GM21723 (cell line): Measurements from ENCODE around the gene INHA.

Source experiments
- ATAC-seq: cut with Tn5 transposase; IDR thresholded peaks from one replicate; pipeline ENCODE4 v1.9.1; 2021; ENCODE audit warnings: mild to moderate bottlenecking, moderate library complexity; ENCODE audit not compliant: unreplicated experiment

INHA gene

GRCh38 chr2:219572237-219573001, at the start of gene INHA:
INHA (plus strand) TSS chr2:219572310; CDS start chr2:219572375, 65 bp downstream.
- no peak for ATAC-seq

GRCh38 chr2:219523031-219523671, 49.0 kb upstream of the INHA start:
- ATAC-seq: no peak

GRCh38 chr2:219524817-219525216, 47.3 kb upstream of the INHA start:
- ATAC-seq: no peak

GRCh38 chr2:219525533-219526232, 46.4 kb upstream of the INHA start:
- no peak for ATAC-seq

GRCh38 chr2:219526320-219527075, 45.6 kb upstream of the INHA start:
- no peak for ATAC-seq

GRCh38 chr2:219527076-219527394, 45.1 kb upstream of the INHA start:
- ATAC-seq: no peak

GRCh38 chr2:219527472-219527871, 44.6 kb upstream of the INHA start:
- no peak for ATAC-seq

GRCh38 chr2:219530048-219530963, 41.8 kb upstream of the INHA start:
- ATAC-seq: peak; percentile 96

GRCh38 chr2:219531639-219532377, 40.3 kb upstream of the INHA start:
- no peak for ATAC-seq

GRCh38 chr2:219532378-219532649, 39.8 kb upstream of the INHA start:
- ATAC-seq: no peak

GRCh38 chr2:219533930-219534661, 38.0 kb upstream of the INHA start:
- ATAC-seq: no peak

GRCh38 chr2:219536425-219536824, 35.7 kb upstream of the INHA start:
- no peak for ATAC-seq

- no peak for ATAC-seq
Observed at GRCh38 chr2:219536967-219537366, 35.1 kb upstream of the INHA start.

GRCh38 chr2:219537657-219538488, 34.2 kb upstream of the INHA start:
- no peak for ATAC-seq

- no peak for ATAC-seq
Observed at GRCh38 chr2:219538504-219538951, 33.6 kb upstream of the INHA start.

- ATAC-seq: no peak
Observed at GRCh38 chr2:219538956-219539788, 32.9 kb upstream of the INHA start.

GRCh38 chr2:219539926-219540678, 32.0 kb upstream of the INHA start:
- no peak for ATAC-seq
